Liver (tissue), 9 donors: ENCODE data around the gene PM20D1. TPM values are rescaled to one million over a fixed set of nuclear protein-coding genes. Genes with fewer than 3 reads are reported as not detected.
A peak's percentile ranks its signal among the peaks of the same experiment; 100 is the strongest.

ENCODE experiments used
- DNase-seq: peaks from one replicate; pipeline ENCODE4 v3.0.0-alpha.2; 2017; ENCODE audit warnings: low spot score
- H3K27ac ChIP-seq, 2 donors: one replicate each; pipeline ENCODE4 v1.7.0; 2013; ENCODE audit warnings: inconsistent platforms in 2 of 2, low read length in 2 of 2, control low read depth in 1 of 2, low read depth in 1 of 2, mild to moderate bottlenecking in 1 of 2
- H3K27me3 ChIP-seq, 4 donors: one replicate each; pipeline versions ENCODE4 v1.6.1 to v1.7.0; 2013; ENCODE audit warnings: low read length in 3 of 4, inconsistent platforms in 1 of 4, mild to moderate bottlenecking in 1 of 4, moderate library complexity in 1 of 4; ENCODE audit not compliant: control insufficient read depth in 4 of 4, insufficient read depth in 4 of 4
- H3K36me3 ChIP-seq, 4 donors: one replicate each; pipeline versions ENCODE4 v1.6.1 to v1.7.0; 2013; ENCODE audit warnings: low read length in 3 of 4, mild to moderate bottlenecking in 3 of 4, low read depth in 1 of 4, moderate library complexity in 1 of 4; ENCODE audit not compliant: control insufficient read depth in 4 of 4, insufficient read depth in 3 of 4
- H3K4me1 ChIP-seq, 4 donors: one replicate each; pipeline versions ENCODE4 v1.6.1 to v1.7.0; 2013; ENCODE audit warnings: low read length in 3 of 4, mild to moderate bottlenecking in 3 of 4, moderate library complexity in 1 of 4; ENCODE audit not compliant: control insufficient read depth in 4 of 4, insufficient read depth in 4 of 4
- H3K4me3 ChIP-seq, 3 donors: one replicate each; pipeline versions ENCODE4 v1.6.1 to v1.7.0; 2013; ENCODE audit warnings: low read length in 3 of 3, control low read depth in 1 of 3, low read depth in 1 of 3, mild to moderate bottlenecking in 1 of 3
- H3K9ac ChIP-seq, 2 donors: one replicate each; pipeline ENCODE4 v1.7.0; 2013; ENCODE audit warnings: low read length in 2 of 2, mild to moderate bottlenecking in 2 of 2, moderate library complexity in 2 of 2, control low read depth in 1 of 2, low read depth in 1 of 2
- H3K9me3 ChIP-seq, 4 donors: one replicate each; pipeline versions ENCODE4 v1.6.1 to v1.7.0; 2013; ENCODE audit warnings: low read length in 3 of 4; ENCODE audit not compliant: control insufficient read depth in 4 of 4
- CTCF ChIP-seq: fragments of 150-350 bp; IDR thresholded peaks from 2 replicates; pipeline ENCODE4 v1.5.1; 2017; ENCODE audit warnings: improper control_type of control experiment, low read depth, low read length; ENCODE audit not compliant: missing input control
- FOXA2 ChIP-seq: IDR thresholded peaks from 2 replicates; pipeline ENCODE4 v1.6.1; 2016; ENCODE audit warnings: antibody characterized with exemption
- HNF4A ChIP-seq, 2 donors: conservative IDR thresholded peaks; 2 replicates each; pipeline ENCODE4 v1.6.1; 2016; ENCODE audit warnings: antibody characterized with exemption in 2 of 2, mild to moderate bottlenecking in 2 of 2
- MAX ChIP-seq: IDR thresholded peaks from 2 replicates; pipeline ENCODE4 v1.6.1; 2016; ENCODE audit warnings: antibody characterized with exemption
- NR2F2 ChIP-seq: IDR thresholded peaks from 2 replicates; pipeline ENCODE4 v1.6.1; 2016; ENCODE audit warnings: antibody characterized with exemption
- SP1 ChIP-seq: IDR thresholded peaks from 2 replicates; pipeline ENCODE4 v1.6.1; 2018; ENCODE audit warnings: antibody characterized with exemption, mild to moderate bottlenecking
- TAF1 ChIP-seq: conservative IDR thresholded peaks from 2 replicates; pipeline ENCODE4 v1.6.1; 2016; ENCODE audit warnings: antibody characterized with exemption, mild to moderate bottlenecking
- YY1 ChIP-seq: IDR thresholded peaks from 2 replicates; pipeline ENCODE4 v1.6.1; 2016; ENCODE audit warnings: antibody characterized with exemption, mild to moderate bottlenecking
- ZBTB33 ChIP-seq: IDR thresholded peaks from 2 replicates; pipeline ENCODE4 v1.6.1; 2016; ENCODE audit warnings: antibody characterized with exemption
- WGBS: extraction: QIAGEN DNeasy Blood & Tissue Kit; methylation state at CpG from one replicate; pipeline ENCODE4 v1.1.7; 2013; 5-methylcytosine and 5-hydroxymethylcytosine counted together
- polyA plus RNA-seq, 2 donors: library from polyadenylated mRNA; stranded (reverse) in 1 of 2; unstranded in 1 of 2; fragments of 200-250 nt in 1 of 2; fragments of >200 nt in 1 of 2; fragmentation: Nextera tagmentation in 1 of 2; extraction: Ambion mirVana in 1 of 2; gene quantifications; one replicate each; pipeline versions ENCODE4 v1.2.1 to v1.2.3, GENCODE V29; 2013 to 2015
- total RNA-seq, 2 donors: library from RNA; depleted of rRNA; stranded (reverse); fragments of >200 nt; gene quantifications; one replicate each; pipeline ENCODE4 v1.2.3, GENCODE V29; 2014
- donor health status: healthy.
- donor health status: healthy.
- donor health status: healthy.
- donor health status: healthy.
- donor health status: healthy.

Gene PM20D1
- total and polyA plus RNA-seq, 4 donors: under 0.01 to 0.30 (median 0.22) TPM

- no peak for TF ChIP-seq CTCF
Measured at GRCh38 chr1:205817988-205818387, 31.9 kb downstream of the PM20D1 start (continued).

GRCh38 chr1:205817364-205817763, 32.6 kb downstream of the PM20D1 start:
- WGBS: 86% methylated on average over 3 of the region's 3 CpGs
- Histone ChIP-seq H3K27me3 (no peaks in the 10 kb centered on the region), H3K9me3 (no peaks in the 10 kb centered on the region), H3K9ac (no peak overlapping the region), H3K27ac (no peak overlapping the region), H3K4me3 (no peak overlapping the region), H3K4me1 (peaks cover 0 to 12% (median 6%) of the 10 kb centered on the region in 4 donors), H3K36me3 (no peaks in the 10 kb centered on the region)
- TF ChIP-seq MAX: peak; percentile 18
- no peak for TF ChIP-seq HNF4A (conservative IDR thresholded peaks at IDR 0.05)
- TF ChIP-seq SP1: no peak
- TF ChIP-seq NR2F2: peak; percentile 78
- no peak for DNase-seq

- no peaks in the 10 kb centered on the region for H3K27me3 ChIP-seq
- no peaks in the 10 kb centered on the region for H3K36me3 ChIP-seq
- H3K27ac ChIP-seq: peak overlapping the region; percentile 74 to 79
- H3K9ac ChIP-seq: peak overlapping the region; percentile 15 to 29
- H3K9me3 ChIP-seq: no peaks in the 10 kb centered on the region
- peaks cover 0 to 20% (median 14%) of the 10 kb centered on the region in 4 donors for H3K4me1 ChIP-seq
- DNase-seq: no peak
- no peak for TF ChIP-seq YY1
- no peak for TF ChIP-seq MAX
- no peak for TF ChIP-seq TAF1
- no peak for TF ChIP-seq FOXA2
- TF ChIP-seq ZBTB33: no peak
- TF ChIP-seq CTCF: no peak
- H3K4me3 ChIP-seq: peak overlapping the region; percentile 71 to 81 (median 78)
- 11% methylated on average over 14 of the region's 14 CpGs for WGBS
Measured at GRCh38 chr1:205813755-205814058, 36.2 kb downstream of the PM20D1 start.
